ENCODE results near the gene FGGY. TPM values are rescaled to one million over a fixed set of nuclear protein-coding genes. Genes with fewer than 3 reads are reported as not detected.

The FGGY gene
- total and polyA plus RNA-seq, 4 donors, result 9.0 to 44.4 (median 21.1) TPM

DNA sequence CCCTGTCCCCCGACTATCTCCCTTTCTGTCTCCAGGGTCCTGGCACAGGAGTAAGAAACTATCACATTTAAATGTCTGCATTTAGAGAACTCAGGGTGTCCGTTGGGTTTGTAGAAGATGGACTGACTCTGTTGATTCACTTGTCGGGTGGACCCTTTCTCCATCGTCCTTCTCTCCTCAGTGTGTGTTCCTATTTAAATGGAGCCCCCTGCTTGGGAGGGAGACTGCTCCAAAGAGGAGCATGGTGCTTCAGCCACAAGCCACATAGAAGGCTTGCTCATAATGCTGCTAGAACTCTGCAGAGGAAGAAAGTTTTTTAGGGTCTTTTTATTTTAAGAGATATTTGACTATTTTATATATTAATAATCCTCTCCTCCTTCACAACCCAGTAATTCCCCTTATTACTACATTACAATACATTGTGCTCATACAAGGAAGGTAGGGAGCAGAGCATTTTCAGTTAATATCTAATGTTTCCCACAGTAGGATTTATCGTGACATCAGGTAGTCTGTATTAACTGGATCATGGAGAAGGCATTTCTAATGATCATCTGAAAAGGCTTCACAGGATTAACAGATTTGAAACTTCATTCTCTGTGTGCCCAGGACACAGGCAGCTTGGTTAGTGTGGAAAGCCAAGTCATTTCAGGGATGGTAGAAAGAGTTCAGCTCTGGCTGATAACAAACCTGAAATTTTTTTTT is 13.8 kb downstream of the FGGY start:
- no peaks in the 10 kb centered on the region for H3K36me3 ChIP-seq (ENCODE audit: control insufficient read depth, insufficient read depth, low read length)
- DNase-seq (ENCODE audit: low read depth in 4 of 6, low spot score in 6 of 6), result no peak
- no peaks in the 10 kb centered on the region for H3K27me3 ChIP-seq (ENCODE audit: control insufficient read depth, insufficient read depth, low read length)
- no peak overlapping the region for H3K27ac ChIP-seq (ENCODE audit: low read depth, low read length)
- no peak overlapping the region for H3K4me3 ChIP-seq (ENCODE audit: low read depth, low read length)
- no peaks in the 10 kb centered on the region for H3K4me1 ChIP-seq (ENCODE audit: control insufficient read depth, insufficient read depth, low read length)
- H3K9me3 ChIP-seq (ENCODE audit: control insufficient read depth, insufficient read depth, low read length), result peaks cover under 1% of the 10 kb centered on the region
- WGBS (ENCODE audit: insufficient coverage), result 100% methylated on average over 1 of the region's 5 CpGs

DNA sequence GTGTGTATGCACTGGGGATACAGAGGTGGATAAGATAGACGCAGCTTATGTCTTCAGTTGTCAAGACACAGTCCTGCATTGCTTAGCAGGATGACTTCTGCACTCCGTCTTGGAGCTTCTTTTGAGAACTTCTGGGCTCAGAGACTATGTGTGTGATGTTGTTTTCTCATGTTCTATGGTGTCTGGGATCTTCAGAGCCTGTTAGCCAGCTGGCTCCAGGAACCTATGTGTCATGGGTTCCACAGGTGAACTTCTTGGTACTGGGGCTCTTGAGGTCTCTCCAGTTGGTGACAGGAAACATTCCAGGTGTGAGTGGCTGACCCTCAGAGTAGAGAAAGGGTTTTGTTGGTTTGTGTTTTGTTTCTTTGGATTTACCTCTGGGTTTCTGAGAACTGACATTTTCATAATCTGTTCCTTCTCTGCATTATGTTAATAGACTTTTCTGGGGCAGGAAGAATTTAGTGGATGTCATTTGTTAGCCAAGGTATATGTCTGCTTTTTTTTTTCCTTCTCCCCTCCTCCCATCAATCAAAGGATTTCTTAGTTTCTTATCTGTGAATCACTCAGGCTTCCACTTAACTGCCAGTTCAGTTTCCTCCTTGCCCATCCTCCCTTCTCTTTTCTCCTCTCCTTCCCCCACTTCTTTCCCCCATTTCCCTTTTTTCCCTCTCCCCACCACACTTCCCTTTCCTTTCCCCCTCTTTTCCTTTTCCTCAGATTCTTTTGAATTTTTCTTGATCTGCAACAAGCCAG is 18.1 kb downstream of the FGGY start:
- DNase-seq (ENCODE audit: low read depth in 4 of 6, low spot score in 6 of 6), result no peak
- no peak overlapping the region for H3K27ac ChIP-seq (ENCODE audit: low read depth, low read length)
- 100% methylated on average over 1 of the region's 2 CpGs for WGBS (ENCODE audit: insufficient coverage)
- H3K4me1 ChIP-seq (ENCODE audit: control insufficient read depth, insufficient read depth, low read length), result peaks cover 5% of the 10 kb centered on the region
- H3K9me3 ChIP-seq (ENCODE audit: control insufficient read depth, insufficient read depth, low read length), result no peaks in the 10 kb centered on the region
- H3K4me3 ChIP-seq (ENCODE audit: low read depth, low read length), result no peak overlapping the region
- H3K27me3 ChIP-seq (ENCODE audit: control insufficient read depth, insufficient read depth, low read length), result no peaks in the 10 kb centered on the region
- H3K36me3 ChIP-seq (ENCODE audit: control insufficient read depth, insufficient read depth, low read length), result no peaks in the 10 kb centered on the region

DNA sequence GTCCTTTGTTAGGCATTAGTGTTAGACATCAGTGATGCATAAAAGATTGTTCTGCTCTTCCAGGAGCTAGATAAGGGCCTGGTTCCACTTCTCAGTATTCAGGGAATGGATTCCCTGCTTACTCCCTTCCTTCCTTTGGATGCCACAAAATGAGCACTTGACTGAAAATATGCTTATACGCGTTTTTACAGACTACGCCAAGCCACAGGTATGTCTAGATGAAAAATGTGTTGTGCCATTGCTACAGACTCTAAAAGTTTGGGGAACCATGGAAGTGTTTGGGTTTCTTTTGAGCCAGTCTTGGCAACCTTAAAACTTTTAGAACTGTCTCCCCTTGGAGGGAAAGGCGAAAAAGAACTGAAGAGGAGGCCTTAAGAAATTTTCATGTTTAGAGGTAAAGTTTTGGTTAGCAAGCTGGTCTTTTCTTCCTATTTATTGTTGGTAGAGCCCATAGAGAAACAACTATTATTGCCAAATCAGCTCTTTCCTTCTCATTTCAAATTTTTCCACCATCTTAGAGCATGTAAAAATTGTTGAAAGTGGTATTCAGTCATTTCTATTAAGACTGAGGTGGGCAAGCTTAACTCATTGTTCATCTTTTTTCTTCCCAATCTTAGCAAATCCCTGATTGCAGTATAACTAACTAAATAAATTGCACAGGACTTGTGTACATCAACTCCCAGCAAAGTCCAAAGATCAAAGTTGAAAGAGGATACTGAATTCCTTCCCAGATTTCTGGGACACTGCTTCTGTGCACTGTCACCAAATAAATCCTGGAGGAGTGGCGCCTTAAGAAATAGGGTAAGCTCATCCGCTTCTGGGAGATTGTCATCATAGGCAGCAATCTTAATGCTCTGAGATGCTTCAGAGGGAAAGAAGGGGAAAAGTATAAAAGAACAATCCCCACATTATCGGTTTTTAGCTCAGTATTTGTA is 18.9 kb downstream of the FGGY start:
- Histone ChIP-seq H3K27ac (ENCODE audit: low read depth, low read length) (peak overlapping the region; percentile 62), H3K4me1 (ENCODE audit: control insufficient read depth, insufficient read depth, low read length) (peaks cover 5% of the 10 kb centered on the region), H3K27me3 (ENCODE audit: control insufficient read depth, insufficient read depth, low read length) (no peaks in the 10 kb centered on the region), H3K4me3 (ENCODE audit: low read depth, low read length) (no peak overlapping the region), H3K36me3 (ENCODE audit: control insufficient read depth, insufficient read depth, low read length) (no peaks in the 10 kb centered on the region), H3K9me3 (ENCODE audit: control insufficient read depth, insufficient read depth, low read length) (no peaks in the 10 kb centered on the region)
- DNase-seq (ENCODE audit: low read depth in 4 of 6, low spot score in 6 of 6), result no peak
- WGBS (ENCODE audit: insufficient coverage), result 100% methylated on average over 3 of the region's 7 CpGs

DNA sequence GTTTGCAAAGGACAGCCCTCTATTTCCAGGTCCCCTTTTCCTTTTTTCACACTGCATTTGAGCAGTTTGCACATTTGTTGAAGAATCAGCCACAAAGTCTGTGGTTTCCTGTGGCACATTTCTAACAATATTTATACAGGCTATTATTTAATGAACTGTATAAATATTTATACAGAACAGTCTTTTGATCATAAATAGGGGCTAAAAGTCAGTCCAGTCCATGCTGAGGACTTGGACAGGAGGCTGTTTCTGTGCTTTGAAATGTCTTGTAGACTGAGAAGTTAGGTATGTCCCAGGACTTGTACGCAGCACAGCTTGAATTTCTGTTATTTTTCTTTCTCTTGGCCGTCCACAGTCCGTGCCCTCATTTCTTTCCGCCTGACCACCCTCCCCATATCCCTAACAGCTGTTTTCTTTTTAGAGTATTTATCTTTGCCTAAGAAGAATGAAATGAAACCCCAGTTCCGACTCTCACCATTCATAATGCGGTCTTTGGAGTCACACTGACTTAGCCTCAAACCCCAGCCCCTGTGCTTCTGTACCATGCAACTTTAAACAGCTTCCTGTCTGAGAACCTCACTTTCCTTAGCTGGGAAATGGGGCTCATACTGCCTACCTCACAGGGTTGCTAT is 19.7 kb downstream of the FGGY start:
- H3K36me3 ChIP-seq (ENCODE audit: control insufficient read depth, insufficient read depth, low read length), result no peaks in the 10 kb centered on the region
- WGBS (ENCODE audit: insufficient coverage), result no CpG with 5 or more reads among the region's 6 CpGs
- no peaks in the 10 kb centered on the region for H3K27me3 ChIP-seq (ENCODE audit: control insufficient read depth, insufficient read depth, low read length)
- H3K9me3 ChIP-seq (ENCODE audit: control insufficient read depth, insufficient read depth, low read length), result no peaks in the 10 kb centered on the region
- H3K4me1 ChIP-seq (ENCODE audit: control insufficient read depth, insufficient read depth, low read length), result peaks cover 5% of the 10 kb centered on the region
- peak overlapping the region; percentile 62 for H3K27ac ChIP-seq (ENCODE audit: low read depth, low read length)
- peak in 1 of 6 donors; percentile 66 for DNase-seq (ENCODE audit: low read depth in 4 of 6, low spot score in 6 of 6)
- H3K4me3 ChIP-seq (ENCODE audit: low read depth, low read length), result no peak overlapping the region

DNA sequence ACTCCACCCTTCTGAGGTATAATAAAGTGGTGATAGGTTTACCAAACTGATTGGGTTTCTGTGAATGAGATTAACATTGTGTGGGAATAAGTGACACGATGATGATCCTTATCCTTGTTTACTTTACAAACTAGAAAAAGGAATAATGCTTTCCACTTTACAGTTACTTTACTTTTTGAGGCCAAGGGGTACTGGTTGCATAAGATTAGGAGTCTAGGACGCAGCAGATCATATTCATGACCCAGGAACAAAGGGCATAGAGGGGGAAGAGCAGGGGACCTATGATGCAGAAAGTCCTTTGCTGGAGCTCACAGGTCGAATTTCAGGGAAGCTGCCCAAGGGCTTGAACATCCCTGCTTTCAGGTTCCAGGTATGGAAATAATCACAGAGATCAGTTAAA is 20.4 kb downstream of the FGGY start:
- H3K27ac ChIP-seq (ENCODE audit: low read depth, low read length), result peak overlapping the region; percentile 62
- H3K4me3 ChIP-seq (ENCODE audit: low read depth, low read length), result no peak overlapping the region
- H3K9me3 ChIP-seq (ENCODE audit: control insufficient read depth, insufficient read depth, low read length), result no peaks in the 10 kb centered on the region
- H3K36me3 ChIP-seq (ENCODE audit: control insufficient read depth, insufficient read depth, low read length), result no peaks in the 10 kb centered on the region
- peaks cover 5% of the 10 kb centered on the region for H3K4me1 ChIP-seq (ENCODE audit: control insufficient read depth, insufficient read depth, low read length)
- DNase-seq (ENCODE audit: low read depth in 4 of 6, low spot score in 6 of 6), result no peak
- H3K27me3 ChIP-seq (ENCODE audit: control insufficient read depth, insufficient read depth, low read length), result no peaks in the 10 kb centered on the region
- 71% methylated on average over 2 of the region's 3 CpGs for WGBS (ENCODE audit: insufficient coverage)

DNA sequence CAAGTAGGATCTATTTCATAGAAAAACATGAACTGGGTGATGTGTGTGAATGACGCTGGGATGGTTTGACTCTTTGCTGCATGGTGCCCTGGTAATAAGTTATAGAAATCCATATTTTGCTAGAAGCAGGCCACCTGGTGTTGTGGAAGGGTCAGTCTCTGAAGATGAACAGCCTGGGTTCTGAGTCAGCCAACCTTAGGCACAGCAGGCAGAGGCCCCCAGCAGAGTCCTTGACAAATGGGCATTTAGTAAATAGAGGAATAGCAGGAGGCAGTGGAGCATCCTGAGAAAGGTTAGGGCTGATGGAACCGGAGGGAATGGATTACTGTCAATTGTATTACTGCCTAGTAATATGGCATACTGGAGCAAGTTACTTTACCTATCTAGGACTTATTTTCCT is 20.9 kb downstream of the FGGY start:
- Histone ChIP-seq H3K4me1 (ENCODE audit: control insufficient read depth, insufficient read depth, low read length) (peaks cover 5% of the 10 kb centered on the region), H3K27ac (ENCODE audit: low read depth, low read length) (no peak overlapping the region), H3K36me3 (ENCODE audit: control insufficient read depth, insufficient read depth, low read length) (no peaks in the 10 kb centered on the region), H3K9me3 (ENCODE audit: control insufficient read depth, insufficient read depth, low read length) (no peaks in the 10 kb centered on the region), H3K4me3 (ENCODE audit: low read depth, low read length) (no peak overlapping the region), H3K27me3 (ENCODE audit: control insufficient read depth, insufficient read depth, low read length) (no peaks in the 10 kb centered on the region)
- WGBS (ENCODE audit: insufficient coverage), result 88% methylated on average over 1 of the region's 2 CpGs
- no peak for DNase-seq (ENCODE audit: low read depth in 4 of 6, low spot score in 6 of 6)

DNA sequence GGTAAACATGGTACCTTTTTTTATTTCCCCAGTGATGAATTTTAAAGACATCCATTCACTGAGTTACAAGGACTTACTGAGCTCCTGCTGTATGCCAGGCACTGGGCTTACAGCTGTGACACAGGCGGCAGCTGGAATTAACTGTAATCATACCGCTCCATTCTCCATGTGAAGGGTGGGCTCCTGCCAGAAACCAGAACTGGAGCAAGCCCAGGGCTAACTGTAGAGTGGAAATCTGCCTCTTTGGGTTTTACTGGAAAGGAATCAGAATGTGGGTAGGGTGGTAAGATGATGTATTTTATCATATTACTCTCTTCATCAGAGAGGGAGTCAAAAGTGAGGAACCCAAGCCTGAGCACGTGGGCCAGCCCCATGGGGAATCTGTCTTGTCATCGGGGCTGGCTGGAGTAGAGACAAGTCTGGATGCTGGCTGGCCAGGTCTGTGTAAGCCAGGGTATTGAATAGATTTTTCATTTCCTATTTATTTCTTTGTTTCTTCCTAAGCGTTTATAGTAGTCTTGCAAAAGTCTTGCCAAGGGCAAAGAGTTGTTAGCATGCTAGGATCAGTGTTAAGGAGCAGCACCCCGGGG is 21.5 kb downstream of the FGGY start:
- Histone ChIP-seq H3K27ac (ENCODE audit: low read depth, low read length) (no peak overlapping the region), H3K36me3 (ENCODE audit: control insufficient read depth, insufficient read depth, low read length) (no peaks in the 10 kb centered on the region), H3K27me3 (ENCODE audit: control insufficient read depth, insufficient read depth, low read length) (no peaks in the 10 kb centered on the region), H3K4me3 (ENCODE audit: low read depth, low read length) (no peak overlapping the region), H3K9me3 (ENCODE audit: control insufficient read depth, insufficient read depth, low read length) (no peaks in the 10 kb centered on the region), H3K4me1 (ENCODE audit: control insufficient read depth, insufficient read depth, low read length) (peaks cover 5% of the 10 kb centered on the region)
- 61% methylated on average over 5 of the region's 6 CpGs for WGBS (ENCODE audit: insufficient coverage)
- DNase-seq (ENCODE audit: low read depth in 4 of 6, low spot score in 6 of 6), result peak in 1 of 6 donors; percentile 66

DNA sequence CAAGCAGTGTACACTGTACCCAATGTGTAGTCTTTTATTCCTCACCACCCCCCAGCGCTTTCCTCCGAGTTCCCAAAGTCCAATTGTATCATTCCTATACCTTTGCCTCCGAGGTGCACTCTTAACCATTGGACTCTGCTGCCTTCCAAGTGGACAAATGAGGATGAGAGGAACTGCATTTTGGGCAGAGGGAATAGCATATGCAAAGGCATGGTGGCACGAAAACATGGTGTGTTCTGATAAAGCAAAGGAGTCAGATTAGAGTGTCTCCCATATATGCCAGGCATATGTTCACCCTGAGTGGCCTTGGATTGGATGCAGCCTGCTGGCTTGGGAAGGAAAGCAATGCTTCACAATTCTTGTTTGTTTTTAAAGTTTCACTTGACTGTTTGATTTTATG is 25.5 kb downstream of the FGGY start:
- WGBS (ENCODE audit: insufficient coverage), result 67% methylated on average over 1 of the region's 4 CpGs
- no peak for DNase-seq (ENCODE audit: low read depth in 4 of 6, low spot score in 6 of 6)
- Histone ChIP-seq H3K27ac (ENCODE audit: low read depth, low read length) (no peak overlapping the region), H3K4me3 (ENCODE audit: low read depth, low read length) (no peak overlapping the region), H3K9me3 (ENCODE audit: control insufficient read depth, insufficient read depth, low read length) (no peaks in the 10 kb centered on the region), H3K36me3 (ENCODE audit: control insufficient read depth, insufficient read depth, low read length) (no peaks in the 10 kb centered on the region), H3K27me3 (ENCODE audit: control insufficient read depth, insufficient read depth, low read length) (no peaks in the 10 kb centered on the region), H3K4me1 (ENCODE audit: control insufficient read depth, insufficient read depth, low read length) (peaks cover 5% of the 10 kb centered on the region)

DNA sequence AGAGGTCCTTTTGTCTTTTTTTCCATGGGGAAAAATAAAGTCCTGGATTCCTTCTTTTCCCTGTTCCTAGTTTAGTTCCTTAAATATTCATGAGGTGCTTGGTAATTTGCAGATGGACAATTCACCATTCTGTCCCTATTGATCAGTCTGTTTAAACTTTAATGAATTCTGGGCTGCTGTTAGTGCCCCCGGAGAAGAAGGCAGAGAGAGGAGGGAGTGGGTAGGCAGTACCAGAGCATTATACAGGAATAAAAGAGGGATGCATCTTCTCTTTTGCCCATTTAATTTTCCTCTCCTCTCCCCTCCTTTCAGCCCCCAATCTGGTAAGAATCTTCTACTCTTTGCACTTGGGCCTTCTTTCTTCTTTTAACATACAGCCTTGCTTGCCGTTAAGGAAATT is 25.9 kb downstream of the FGGY start:
- Histone ChIP-seq H3K27me3 (ENCODE audit: control insufficient read depth, insufficient read depth, low read length) (no peaks in the 10 kb centered on the region), H3K36me3 (ENCODE audit: control insufficient read depth, insufficient read depth, low read length) (no peaks in the 10 kb centered on the region), H3K9me3 (ENCODE audit: control insufficient read depth, insufficient read depth, low read length) (no peaks in the 10 kb centered on the region), H3K4me3 (ENCODE audit: low read depth, low read length) (no peak overlapping the region), H3K27ac (ENCODE audit: low read depth, low read length) (no peak overlapping the region), H3K4me1 (ENCODE audit: control insufficient read depth, insufficient read depth, low read length) (peaks cover 5% of the 10 kb centered on the region)
- DNase-seq (ENCODE audit: low read depth in 4 of 6, low spot score in 6 of 6), result peak in 2 of 6 donors; percentile 13 to 57
- WGBS (ENCODE audit: insufficient coverage), result no CpG with 5 or more reads among the region's 2 CpGs

All from spinal cord (tissue), 10 donors.